ENCODE data around the gene PDP2. TPM values are rescaled to one million over a fixed set of nuclear protein-coding genes. Genes with fewer than 3 reads are reported as not detected.

PDP2 gene
- total and polyA plus RNA-seq, 2 of the 4 experiments (the other 2 are of a cell fraction) = 5.3 to 16.8 TPM

DNA sequence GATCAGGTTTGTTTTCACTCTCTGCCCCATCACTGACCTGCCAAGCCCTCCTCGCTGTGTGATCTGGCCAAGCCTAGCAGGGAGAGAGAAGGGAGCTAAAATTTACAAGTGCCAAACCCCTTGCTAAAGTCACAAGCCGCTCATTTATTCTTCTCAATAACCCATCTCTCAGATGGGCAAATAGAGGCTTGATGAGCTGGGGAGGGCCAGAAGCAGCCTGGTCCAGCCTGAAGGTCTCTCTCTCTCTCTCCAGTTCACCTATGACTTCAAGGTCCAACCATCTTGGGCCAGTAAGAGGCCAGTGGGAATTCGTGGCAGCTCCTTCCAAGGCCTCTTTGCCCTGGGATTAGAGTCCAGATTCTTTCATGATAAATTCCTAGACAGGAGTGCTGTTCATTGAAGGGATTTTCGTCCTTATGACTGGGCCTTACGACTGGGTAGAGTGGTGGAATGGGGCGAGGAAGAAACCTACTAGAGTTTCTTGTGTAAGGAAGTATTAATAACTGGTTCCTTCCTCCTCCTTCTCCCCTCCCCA, 32.7 kb upstream of the PDP2 start:
- Histone ChIP-seq H4K8ac (ENCODE audit: low read depth in 2 of 2, low read length in 2 of 2) (no peak overlapping the region), H2BK15ac (ENCODE audit: low read depth, low read length) (no peak overlapping the region), H3K4me2 (ENCODE audit: low read depth, low read length) (no peak overlapping the region), H3K14ac (replicated peaks; ENCODE audit: low read depth, low read length) (no peak overlapping the region), H2BK5ac (ENCODE audit: low read depth, low read length, poor library complexity, severe bottlenecking) (no peak overlapping the region), H2BK20ac (ENCODE audit: low read depth, low read length) (no peak overlapping the region), H3K27me3 (ENCODE audit: control insufficient read depth, insufficient read depth, low read length) (peaks cover 79% of the 10 kb centered on the region), H2BK120ac (ENCODE audit: low read depth, low read length) (no peak overlapping the region), H3K4me1 (ENCODE audit: control insufficient read depth, insufficient read depth, low read length) (no peaks in the 10 kb centered on the region; the same call in 1 of the 2 replicates), H2AFZ (replicated peaks; ENCODE audit: low read length, poor library complexity) (no peak overlapping the region), H3K27ac (ENCODE audit: insufficient read depth, low read length) (no peak overlapping the region), H2AK9ac (replicated peaks; ENCODE audit: low read depth, low read length, poor library complexity) (no peak overlapping the region), H3K18ac (ENCODE audit: low read depth, low read length) (no peak overlapping the region), H3K9ac (ENCODE audit: low read depth, low read length) (no peak overlapping the region), H3K23ac (ENCODE audit: low read depth, low read length) (no peak overlapping the region), H4K20me1 (ENCODE audit: insufficient read depth, low read length) (no peaks in the 10 kb centered on the region), H3K9me1 (ENCODE audit: insufficient read depth, low read length) (0 out of 2 replicates have a peak, but pooled peaks cover 3% of the 10 kb centered on the region), H2AK5ac (ENCODE audit: low read depth, low read length) (no peak overlapping the region), H3K79me1 (ENCODE audit: low read depth in 1 of 2, low read length in 2 of 2) (no peaks in the 10 kb centered on the region), H4K91ac (ENCODE audit: insufficient read depth, low read depth, low read length) (no peak overlapping the region), H4K5ac (ENCODE audit: low read depth, low read length) (no peak overlapping the region), H3K36me3 (ENCODE audit: control insufficient read depth, insufficient read depth, low read length) (no peaks in the 10 kb centered on the region), H3K9me3 (ENCODE audit: control insufficient read depth, insufficient read depth, low read length) (no peaks in the 10 kb centered on the region), H3K4me3 (ENCODE audit: insufficient read depth, low read depth, low read length) (no peak overlapping the region), H3K4ac (ENCODE audit: low read depth, low read length) (no peak overlapping the region), H3K56ac (ENCODE audit: extremely low read depth, insufficient read depth, low read length) (no peak overlapping the region)
- TF ChIP-seq, protein P1, sequence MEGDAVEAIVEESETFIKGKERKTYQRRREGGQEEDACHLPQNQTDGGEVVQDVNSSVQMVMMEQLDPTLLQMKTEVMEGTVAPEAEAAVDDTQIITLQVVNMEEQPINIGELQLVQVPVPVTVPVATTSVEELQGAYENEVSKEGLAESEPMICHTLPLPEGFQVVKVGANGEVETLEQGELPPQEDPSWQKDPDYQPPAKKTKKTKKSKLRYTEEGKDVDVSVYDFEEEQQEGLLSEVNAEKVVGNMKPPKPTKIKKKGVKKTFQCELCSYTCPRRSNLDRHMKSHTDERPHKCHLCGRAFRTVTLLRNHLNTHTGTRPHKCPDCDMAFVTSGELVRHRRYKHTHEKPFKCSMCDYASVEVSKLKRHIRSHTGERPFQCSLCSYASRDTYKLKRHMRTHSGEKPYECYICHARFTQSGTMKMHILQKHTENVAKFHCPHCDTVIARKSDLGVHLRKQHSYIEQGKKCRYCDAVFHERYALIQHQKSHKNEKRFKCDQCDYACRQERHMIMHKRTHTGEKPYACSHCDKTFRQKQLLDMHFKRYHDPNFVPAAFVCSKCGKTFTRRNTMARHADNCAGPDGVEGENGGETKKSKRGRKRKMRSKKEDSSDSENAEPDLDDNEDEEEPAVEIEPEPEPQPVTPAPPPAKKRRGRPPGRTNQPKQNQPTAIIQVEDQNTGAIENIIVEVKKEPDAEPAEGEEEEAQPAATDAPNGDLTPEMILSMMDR (conservative IDR thresholded peaks at IDR 0.05; ENCODE audit: low read depth, low read length) = no peak
- TF ChIP-seq MAFK (IDR thresholded peaks at IDR 0.05; ENCODE audit: low read depth, low read length) = no peak
- TF ChIP-seq RFX5 (IDR thresholded peaks at IDR 0.05; ENCODE audit: low read depth, low read length) = no peak
- TF ChIP-seq, protein P2, sequence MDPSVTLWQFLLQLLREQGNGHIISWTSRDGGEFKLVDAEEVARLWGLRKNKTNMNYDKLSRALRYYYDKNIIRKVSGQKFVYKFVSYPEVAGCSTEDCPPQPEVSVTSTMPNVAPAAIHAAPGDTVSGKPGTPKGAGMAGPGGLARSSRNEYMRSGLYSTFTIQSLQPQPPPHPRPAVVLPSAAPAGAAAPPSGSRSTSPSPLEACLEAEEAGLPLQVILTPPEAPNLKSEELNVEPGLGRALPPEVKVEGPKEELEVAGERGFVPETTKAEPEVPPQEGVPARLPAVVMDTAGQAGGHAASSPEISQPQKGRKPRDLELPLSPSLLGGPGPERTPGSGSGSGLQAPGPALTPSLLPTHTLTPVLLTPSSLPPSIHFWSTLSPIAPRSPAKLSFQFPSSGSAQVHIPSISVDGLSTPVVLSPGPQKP (IDR thresholded peaks at IDR 0.05; ENCODE audit: borderline replicate concordance, low read depth, low read length) = no peak
- TF ChIP-seq FOS (IDR thresholded peaks at IDR 0.05; ENCODE audit: low read depth, low read length) = no peak
- no peak for TF ChIP-seq RAD21 (IDR thresholded peaks at IDR 0.05; ENCODE audit: low read length)
- no peak for TF ChIP-seq MAZ (IDR thresholded peaks at IDR 0.05; ENCODE audit: borderline replicate concordance, low read depth, low read length)
- TF ChIP-seq, protein P3, sequence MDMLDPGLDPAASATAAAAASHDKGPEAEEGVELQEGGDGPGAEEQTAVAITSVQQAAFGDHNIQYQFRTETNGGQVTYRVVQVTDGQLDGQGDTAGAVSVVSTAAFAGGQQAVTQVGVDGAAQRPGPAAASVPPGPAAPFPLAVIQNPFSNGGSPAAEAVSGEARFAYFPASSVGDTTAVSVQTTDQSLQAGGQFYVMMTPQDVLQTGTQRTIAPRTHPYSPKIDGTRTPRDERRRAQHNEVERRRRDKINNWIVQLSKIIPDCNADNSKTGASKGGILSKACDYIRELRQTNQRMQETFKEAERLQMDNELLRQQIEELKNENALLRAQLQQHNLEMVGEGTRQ (IDR thresholded peaks at IDR 0.05; ENCODE audit: low read depth, low read length) = no peak
- TF ChIP-seq RCOR1 (IDR thresholded peaks at IDR 0.05; ENCODE audit: insufficient replicate concordance, low read length) = no peak
- no peak for TF ChIP-seq BHLHE40 (IDR thresholded peaks at IDR 0.05; ENCODE audit: low read depth, low read length)
- TF ChIP-seq CHD1 (IDR thresholded peaks at IDR 0.05; ENCODE audit: low read depth, low read length) = no peak
- no peak for TF ChIP-seq NFE2L2 (IDR thresholded peaks at IDR 0.05; ENCODE audit: low read depth, low read length)
- no peak for TF ChIP-seq CEBPB (IDR thresholded peaks at IDR 0.05; ENCODE audit: low read depth, low read length)
- TF ChIP-seq SMC3 (IDR thresholded peaks at IDR 0.05; ENCODE audit: low read depth, low read length) = no peak
- no peak for TF ChIP-seq POLR2A (IDR thresholded peaks at IDR 0.05; ENCODE audit: low read depth, low read length)
- TF ChIP-seq MXI1 (IDR thresholded peaks at IDR 0.05; ENCODE audit: borderline replicate concordance, low read depth, low read length) = no peak
- no TSS peak for BruUV-seq (replicated peaks)
- ChIA-PET POLR2A (ENCODE audit: unreplicated experiment) (no interaction called here), CTCF (no interaction called here)
- DNase-seq (no peak), ATAC-seq (ENCODE audit: low read depth) (no peak)
- in situ Hi-C loops (cut with MboI; ENCODE audit: low sequenced_read_pairs) = no loop called here
- dilution Hi-C loops (cut with HindIII; ENCODE audit: low sequenced_read_pairs, unreplicated experiment) = no loop called here
- intact Hi-C loops (cut with micrococcal nuclease) = no loop called here
- WGBS, 2 experiments (ENCODE audit: extremely low coverage in 2 of 2, insufficient read length in 1 of 2) = no CpG with 5 or more reads among the region's 6 CpGs
